ENCODE measurements around the gene INTS2. TPM values are rescaled to one million over a fixed set of nuclear protein-coding genes. Genes with fewer than 3 reads are reported as not detected.

INTS2 gene
- total RNA-seq, 4 donors from 2014 or later = 8.3 to 17.8 (median 13.0) TPM

DNA sequence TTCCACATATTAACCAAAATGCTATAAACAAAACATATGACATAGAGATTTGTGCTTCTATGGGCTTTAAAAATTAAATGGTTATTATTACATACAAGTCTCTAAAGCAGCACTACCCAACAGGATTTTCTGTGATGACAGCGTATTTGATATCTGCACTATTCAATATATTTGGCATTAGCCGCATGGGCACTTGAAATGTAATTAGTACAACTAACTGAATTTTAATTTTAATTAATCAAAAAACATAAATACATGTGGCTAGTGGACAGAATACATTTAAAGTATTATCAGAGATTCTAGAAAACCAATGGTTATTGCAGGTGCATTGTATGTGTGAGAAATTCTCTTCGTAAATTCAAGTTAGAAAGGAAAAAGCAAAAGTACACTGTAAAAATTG lies 110.3 kb downstream of the INTS2 start:
- no peak overlapping the region for H3K4me3 ChIP-seq
- no peaks in the 10 kb centered on the region for H3K4me1 ChIP-seq
- no peaks in the 10 kb centered on the region for H3K36me3 ChIP-seq
- WGBS = 96% methylated on average over 3 of the region's 3 CpGs
- H3K9me3 ChIP-seq = no peaks in the 10 kb centered on the region
- TF ChIP-seq POLR2AphosphoS5 (IDR thresholded peaks at IDR 0.05) = no peak
- TF ChIP-seq, protein P1, sequence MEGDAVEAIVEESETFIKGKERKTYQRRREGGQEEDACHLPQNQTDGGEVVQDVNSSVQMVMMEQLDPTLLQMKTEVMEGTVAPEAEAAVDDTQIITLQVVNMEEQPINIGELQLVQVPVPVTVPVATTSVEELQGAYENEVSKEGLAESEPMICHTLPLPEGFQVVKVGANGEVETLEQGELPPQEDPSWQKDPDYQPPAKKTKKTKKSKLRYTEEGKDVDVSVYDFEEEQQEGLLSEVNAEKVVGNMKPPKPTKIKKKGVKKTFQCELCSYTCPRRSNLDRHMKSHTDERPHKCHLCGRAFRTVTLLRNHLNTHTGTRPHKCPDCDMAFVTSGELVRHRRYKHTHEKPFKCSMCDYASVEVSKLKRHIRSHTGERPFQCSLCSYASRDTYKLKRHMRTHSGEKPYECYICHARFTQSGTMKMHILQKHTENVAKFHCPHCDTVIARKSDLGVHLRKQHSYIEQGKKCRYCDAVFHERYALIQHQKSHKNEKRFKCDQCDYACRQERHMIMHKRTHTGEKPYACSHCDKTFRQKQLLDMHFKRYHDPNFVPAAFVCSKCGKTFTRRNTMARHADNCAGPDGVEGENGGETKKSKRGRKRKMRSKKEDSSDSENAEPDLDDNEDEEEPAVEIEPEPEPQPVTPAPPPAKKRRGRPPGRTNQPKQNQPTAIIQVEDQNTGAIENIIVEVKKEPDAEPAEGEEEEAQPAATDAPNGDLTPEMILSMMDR (IDR thresholded peaks at IDR 0.05) = no peak
- no peak for TF ChIP-seq EP300 (IDR thresholded peaks at IDR 0.05)
- no peak for TF ChIP-seq POLR2A (IDR thresholded peaks at IDR 0.05)
- H3K27ac ChIP-seq = no peak overlapping the region
- H3K27me3 ChIP-seq = no peaks in the 10 kb centered on the region
- DNase-seq (ENCODE audit: low spot score in 2 of 2) = no peak

DNA sequence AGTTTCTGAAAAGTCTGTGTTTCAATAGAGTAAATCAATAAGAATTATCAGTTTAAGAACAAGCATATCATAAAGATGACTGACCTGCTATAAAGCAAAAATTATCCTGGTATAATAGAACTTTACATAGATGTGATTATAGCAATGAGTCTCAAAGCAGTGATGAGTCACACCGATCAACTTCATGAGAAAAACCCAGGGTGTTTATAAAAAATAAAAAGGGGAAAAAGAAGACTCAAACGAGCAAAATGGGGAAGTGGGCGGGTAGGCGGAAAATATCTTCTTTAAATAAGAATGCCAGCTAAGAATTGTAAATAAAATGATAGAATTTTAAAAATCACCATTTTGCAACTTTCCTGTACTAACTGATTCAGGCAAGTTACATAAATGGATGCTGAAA lies 111.2 kb downstream of the INTS2 start:
- H3K4me1 ChIP-seq = no peaks in the 10 kb centered on the region
- H3K4me3 ChIP-seq = no peak overlapping the region
- H3K36me3 ChIP-seq = no peaks in the 10 kb centered on the region
- H3K27ac ChIP-seq = no peak overlapping the region
- WGBS = 65% methylated on average over 4 of the region's 4 CpGs
- TF ChIP-seq, protein P1 (IDR thresholded peaks at IDR 0.05) = no peak
- TF ChIP-seq EP300 (IDR thresholded peaks at IDR 0.05) (no peak), POLR2AphosphoS5 (IDR thresholded peaks at IDR 0.05) (no peak), POLR2A (IDR thresholded peaks at IDR 0.05) (no peak)
- no peaks in the 10 kb centered on the region for H3K9me3 ChIP-seq
- no peaks in the 10 kb centered on the region for H3K27me3 ChIP-seq
- DNase-seq (ENCODE audit: low spot score in 2 of 2) = no peak

DNA sequence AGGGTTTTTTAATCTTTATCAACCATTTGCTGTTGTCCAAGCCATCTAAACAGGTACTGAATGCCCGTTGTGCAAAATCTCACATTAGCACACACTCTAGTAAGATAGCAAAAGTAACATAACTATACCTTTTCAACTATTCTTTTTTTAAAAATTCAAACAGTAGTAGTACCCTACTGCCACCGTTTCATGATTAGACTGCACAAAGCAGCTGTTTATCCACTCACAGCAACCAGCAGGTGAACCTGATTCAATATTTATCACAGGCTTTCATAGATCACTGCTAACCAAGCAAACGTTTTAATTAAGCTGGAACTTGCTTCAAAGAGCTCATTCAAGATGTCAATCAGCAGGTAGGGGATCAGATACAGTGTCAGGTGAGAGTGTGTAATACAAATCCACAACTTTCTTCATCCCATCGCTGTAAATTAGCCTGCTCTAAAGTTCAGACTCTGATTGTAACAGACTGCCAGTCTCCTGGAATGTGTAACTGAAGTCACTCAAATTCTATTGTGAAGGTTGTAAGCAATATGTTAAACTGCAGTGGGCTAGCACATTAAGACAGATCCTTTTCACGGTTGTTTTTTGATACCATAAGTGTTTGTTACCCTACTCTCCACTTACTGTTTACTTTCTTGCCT lies 111.8 kb downstream of the INTS2 start:
- no peak overlapping the region for H3K4me3 ChIP-seq
- WGBS = 67% methylated on average over 5 of the region's 5 CpGs
- no peak for DNase-seq (ENCODE audit: low spot score in 2 of 2)
- no peaks in the 10 kb centered on the region for H3K36me3 ChIP-seq
- H3K4me1 ChIP-seq = no peaks in the 10 kb centered on the region
- H3K9me3 ChIP-seq = no peaks in the 10 kb centered on the region
- no peak for TF ChIP-seq POLR2AphosphoS5 (IDR thresholded peaks at IDR 0.05)
- TF ChIP-seq EP300 (IDR thresholded peaks at IDR 0.05) = no peak
- no peak for TF ChIP-seq POLR2A (IDR thresholded peaks at IDR 0.05)
- TF ChIP-seq, protein P1 (IDR thresholded peaks at IDR 0.05) = no peak
- H3K27ac ChIP-seq = no peak overlapping the region
- H3K27me3 ChIP-seq = no peaks in the 10 kb centered on the region

Other genes starting within 250 kb of the INTS2 start
- 1 to 10 TPM in 2 of 4 donors, under 1 TPM in 2; 0.60 to 5.1 (median 1.8) TPM for gene BRIP1, start 64.5 kb downstream of the INTS2 start, total RNA-seq
- gene MED13, start 137.3 kb upstream of the INTS2 start, total RNA-seq = 100 to 1,000 TPM in 1 of 4 donors, 10 to 100 TPM in 3; 58.8 to 129 (median 75.9) TPM

All from suprapubic skin (tissue), 4 donors.